Gastrocnemius medialis (tissue), 4 donors: ENCODE results near the gene MYO9A.

Source experiments
- CTCF ChIP-seq, 5 experiments: fragments of 450-650 bp in 3 of 5; fragments of 200-600 bp in 2 of 5; sonication (generic) in 2 of 5; IDR thresholded peaks in 4 of 5; conservative IDR thresholded peaks in 1 of 5; 1 replicate in 4 of 5; 2 replicates in 1 of 5; pipeline ENCODE4 v1.5.1; 2016 to 2019; ENCODE audit warnings: antibody characterized with exemption in 5 of 5, mild to moderate bottlenecking in 3 of 5, moderate library complexity in 3 of 5
- POLR2A ChIP-seq, 2 donors: fragments of 450-650 bp; IDR thresholded peaks; one replicate each; pipeline ENCODE4 v1.6.1; 2017; ENCODE audit warnings: antibody characterized with exemption in 2 of 2, mild to moderate bottlenecking in 2 of 2, moderate library complexity in 2 of 2

- TF ChIP-seq POLR2A (IDR thresholded peaks at IDR 0.05) = no peak
- TF ChIP-seq CTCF (IDR thresholded peaks at IDR 0.05 in 4 of 5, conservative IDR thresholded peaks at IDR 0.05 in 1 of 5) = no peak
These were observed 80.6 kb downstream of the MYO9A start for GRCh38 chr15:72037321-72037720.
